ENCODE data around the gene KLK15.

Gene KLK15

DNA sequence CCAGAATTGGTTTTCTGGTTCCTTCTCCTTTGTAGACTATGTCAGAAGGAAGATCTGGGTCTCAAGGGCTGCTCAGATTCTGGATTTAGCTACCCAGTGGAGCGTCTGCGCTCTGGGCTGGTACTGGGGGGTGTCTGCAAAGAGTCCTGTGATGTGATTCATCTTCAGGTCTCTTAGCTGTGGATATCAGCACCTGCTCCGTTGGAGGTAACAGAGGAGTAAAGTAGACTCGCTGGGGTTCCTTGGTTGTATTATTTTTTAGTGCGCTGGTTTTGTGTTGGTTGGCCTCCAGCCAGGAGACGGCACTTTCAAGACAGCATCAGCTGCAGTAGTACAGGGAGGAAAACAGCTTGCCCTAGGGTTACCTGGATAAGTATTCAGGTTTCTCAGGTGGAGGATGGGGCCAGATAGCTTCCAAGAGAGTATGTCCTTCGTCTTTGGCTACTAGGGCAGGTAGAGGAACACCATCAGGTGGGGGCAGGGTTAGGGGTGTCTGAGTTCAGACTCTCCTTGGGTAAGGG lies 10.4 kb upstream of the KLK15 start:
- DNase-seq (ENCODE audit: low read depth in 2 of 2, low spot score in 1 of 2), result no peak

GRCh38 chr19:50843205-50843604 lies 9.8 kb upstream of the KLK15 start:
- DNase-seq (ENCODE audit: low read depth in 2 of 2, low spot score in 1 of 2), result no peak

- DNase-seq (ENCODE audit: low read depth in 2 of 2, low spot score in 1 of 2), result no peak
These were observed 8.8 kb upstream of the KLK15 start for GRCh38 chr19:50842130-50842529.

DNA sequence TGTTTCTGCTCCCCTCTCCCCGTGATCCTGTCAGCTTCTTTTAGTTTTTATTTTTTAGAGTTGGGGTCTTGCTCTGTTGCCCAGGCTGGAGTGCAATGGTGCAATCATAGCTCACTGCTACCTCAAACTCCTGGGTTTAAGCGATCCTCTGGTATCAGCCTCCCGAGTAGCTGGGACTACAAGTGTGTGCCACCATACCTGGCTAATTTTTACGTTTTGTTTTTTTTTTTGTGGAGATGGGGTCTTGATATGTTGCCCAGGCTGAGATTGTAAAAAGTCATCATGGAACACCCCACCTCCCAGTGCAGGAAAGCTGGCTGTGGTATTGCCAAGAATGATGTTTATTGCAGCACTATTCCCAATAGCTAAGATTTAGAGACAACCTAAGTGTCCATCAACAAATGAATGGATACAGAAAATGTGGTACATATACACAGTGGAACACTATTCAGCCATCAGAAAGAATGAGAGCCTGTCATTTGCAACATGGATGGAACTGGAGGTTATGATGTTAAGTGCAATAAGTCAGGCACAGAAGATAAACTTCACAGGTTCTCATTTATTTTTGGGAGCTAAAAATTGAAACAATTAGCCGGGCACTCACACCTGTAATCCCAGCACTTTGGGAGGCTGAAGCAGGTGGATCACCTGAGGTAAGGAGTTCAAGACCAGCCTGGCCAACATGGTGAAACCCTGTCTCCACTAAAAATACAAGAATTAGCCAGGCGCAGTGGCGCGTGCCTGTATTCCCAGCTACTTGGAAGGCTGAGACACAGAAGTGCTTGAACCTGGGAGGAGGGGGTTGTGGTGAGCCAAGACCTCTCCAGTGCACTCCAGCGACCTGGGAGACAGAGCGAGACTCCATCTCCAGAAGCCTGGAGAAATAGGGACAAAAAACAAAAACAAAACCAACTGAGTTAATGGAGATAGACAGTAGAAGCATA lies 6.6 kb upstream of the KLK15 start:
- DNase-seq (ENCODE audit: low read depth in 2 of 2, low spot score in 1 of 2), result no peak

- DNase-seq (ENCODE audit: low read depth in 2 of 2, low spot score in 1 of 2), result no peak
These were observed 4.9 kb upstream of the KLK15 start for GRCh38 chr19:50838239-50838638.

DNA sequence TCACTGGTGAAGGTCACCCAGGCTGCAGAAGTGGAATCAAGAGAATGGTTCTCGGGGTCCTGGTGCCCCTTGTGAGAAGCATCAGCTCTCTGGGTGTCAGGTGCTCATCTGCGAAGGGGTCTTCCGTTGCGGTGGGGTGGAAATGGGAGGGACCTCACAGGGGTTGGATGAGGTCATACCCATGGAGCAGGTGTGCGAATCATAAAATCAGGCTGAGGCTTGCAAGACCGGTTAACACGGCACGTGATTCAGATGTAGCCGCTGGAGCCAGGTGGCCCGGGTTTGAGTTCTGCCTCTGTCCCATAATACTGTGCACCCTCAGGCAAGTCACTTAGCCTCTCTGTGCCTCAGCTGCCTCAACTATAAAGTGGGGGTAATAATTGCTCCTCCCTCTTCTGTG lies 3.9 kb upstream of the KLK15 start:
- no peak for DNase-seq (ENCODE audit: low read depth in 2 of 2, low spot score in 1 of 2)

DNA sequence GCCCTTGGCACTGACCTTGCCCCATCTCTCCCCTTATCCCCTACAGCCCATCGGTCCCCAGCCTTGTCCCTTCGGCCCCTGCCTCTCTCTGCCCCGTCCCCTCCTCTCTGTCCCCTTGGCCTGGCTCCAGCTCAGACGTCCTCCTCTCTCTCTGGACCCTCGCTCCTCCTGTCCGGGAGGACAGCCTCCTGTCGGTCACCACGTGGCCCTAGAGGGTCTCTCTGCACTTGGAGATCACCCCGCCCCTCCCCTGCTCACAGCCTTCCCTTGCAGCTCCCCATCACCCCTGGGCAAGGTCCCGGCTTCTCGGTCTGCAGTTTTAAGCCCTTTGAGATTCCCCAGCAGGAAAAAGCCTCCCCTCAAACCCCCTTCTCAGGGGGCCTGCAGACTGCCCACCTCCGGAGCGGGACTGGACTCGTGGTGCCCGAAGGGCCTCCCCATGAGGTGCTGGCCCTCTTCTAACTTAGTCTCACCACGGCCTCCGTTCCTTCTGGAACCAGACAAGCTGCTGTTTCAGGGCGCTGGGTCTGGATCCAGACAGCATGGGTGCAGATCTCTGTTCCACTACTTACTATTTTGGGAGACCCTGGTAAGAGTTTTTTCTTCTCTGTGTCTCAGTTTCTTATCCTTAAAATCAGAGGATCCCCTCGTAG lies 3.3 kb upstream of the KLK15 start:
- no peak for DNase-seq (ENCODE audit: low read depth in 2 of 2, low spot score in 1 of 2)

DNA sequence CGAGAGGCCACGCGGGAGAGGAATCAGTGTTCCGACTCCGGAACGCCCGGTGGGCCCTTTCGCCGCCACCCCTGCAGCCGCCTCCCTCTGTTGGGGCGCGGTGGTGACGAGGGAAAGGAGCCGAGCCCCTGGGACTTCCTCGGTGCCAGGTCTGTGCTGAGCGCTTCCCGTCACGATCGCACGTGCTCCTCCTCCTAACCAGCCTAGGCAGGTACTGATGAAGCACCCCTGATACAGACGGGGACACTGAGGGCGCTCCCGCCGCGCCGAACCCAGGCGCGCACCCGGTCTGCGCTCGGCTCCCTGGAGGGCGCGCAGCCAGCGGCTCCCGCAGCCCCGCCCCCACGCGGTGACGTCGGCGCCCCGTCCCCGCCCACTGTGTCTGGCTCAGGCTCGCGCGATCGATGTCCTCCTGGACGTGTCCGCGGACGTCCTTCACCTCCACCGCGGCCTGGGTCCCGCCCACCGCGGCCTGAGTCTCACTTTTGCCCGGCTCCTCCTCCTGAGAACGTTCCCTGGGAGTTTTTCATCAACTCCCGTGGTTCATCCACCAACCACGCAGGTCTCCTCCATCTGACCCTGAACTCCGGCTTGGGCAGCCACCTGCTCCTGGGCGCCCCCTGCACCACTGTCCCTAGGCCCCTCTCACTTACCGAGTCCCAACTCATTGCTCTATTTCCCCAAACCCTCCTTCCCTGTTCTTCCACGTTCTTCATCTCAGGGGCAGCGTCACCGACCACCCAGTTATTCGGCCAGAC lies 2.6 kb upstream of the KLK15 start:
- peak in 1 of 2 donors; percentile 26 for DNase-seq (ENCODE audit: low read depth in 2 of 2, low spot score in 1 of 2)

DNA sequence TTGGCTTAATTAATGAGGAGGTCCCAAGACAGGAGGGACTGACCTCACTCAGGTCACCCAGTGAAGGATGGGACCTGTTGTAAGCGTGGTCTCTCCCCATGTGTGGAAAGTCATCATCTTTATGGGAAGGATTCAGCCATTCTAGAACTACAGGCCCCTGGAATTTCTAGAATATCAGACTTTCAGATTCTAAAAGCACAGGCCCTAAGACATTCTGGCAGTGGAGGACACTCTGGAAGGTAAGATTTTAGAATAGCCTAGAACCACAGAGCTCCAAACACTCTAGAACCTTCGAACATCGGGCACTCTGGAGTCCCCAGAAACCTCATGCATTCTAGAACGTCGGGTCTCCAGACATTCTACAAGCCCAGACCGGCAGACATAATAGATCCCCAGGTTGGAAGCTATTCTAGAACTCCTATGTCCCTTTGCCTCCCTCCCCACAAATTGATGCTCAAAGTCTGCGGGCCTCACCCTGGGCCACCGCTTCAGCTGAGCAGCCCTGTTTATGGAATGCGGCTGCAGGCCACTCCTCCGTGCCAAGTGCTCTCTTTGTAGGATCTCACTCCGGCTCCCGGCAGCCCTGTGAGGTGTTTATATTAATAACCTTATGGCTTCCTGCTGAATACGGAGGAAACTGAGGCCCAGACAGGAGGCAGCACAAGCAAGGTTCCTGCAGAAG lies 1.9 kb upstream of the KLK15 start:
- no peak for DNase-seq (ENCODE audit: low read depth in 2 of 2, low spot score in 1 of 2)

DNA sequence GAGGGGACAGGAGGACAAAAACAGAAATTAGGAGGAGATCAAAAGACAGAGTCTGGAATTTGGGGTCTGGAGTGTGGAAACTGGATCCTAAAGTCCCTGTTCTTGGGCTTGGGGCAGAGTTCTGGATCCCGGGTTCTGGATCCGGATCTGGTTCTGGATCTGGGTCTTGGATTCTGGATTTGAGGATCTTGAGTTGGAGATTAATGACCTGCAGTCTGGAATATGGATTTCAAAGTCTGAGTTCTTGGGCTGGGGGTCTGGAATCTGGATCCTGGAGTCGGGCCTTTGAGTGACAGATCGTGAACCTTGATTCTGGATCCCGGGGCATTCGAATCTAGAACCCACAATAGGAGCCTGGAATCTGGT lies 411 bp upstream of the KLK15 start:
- DNase-seq (ENCODE audit: low read depth in 2 of 2, low spot score in 1 of 2), result no peak

DNA sequence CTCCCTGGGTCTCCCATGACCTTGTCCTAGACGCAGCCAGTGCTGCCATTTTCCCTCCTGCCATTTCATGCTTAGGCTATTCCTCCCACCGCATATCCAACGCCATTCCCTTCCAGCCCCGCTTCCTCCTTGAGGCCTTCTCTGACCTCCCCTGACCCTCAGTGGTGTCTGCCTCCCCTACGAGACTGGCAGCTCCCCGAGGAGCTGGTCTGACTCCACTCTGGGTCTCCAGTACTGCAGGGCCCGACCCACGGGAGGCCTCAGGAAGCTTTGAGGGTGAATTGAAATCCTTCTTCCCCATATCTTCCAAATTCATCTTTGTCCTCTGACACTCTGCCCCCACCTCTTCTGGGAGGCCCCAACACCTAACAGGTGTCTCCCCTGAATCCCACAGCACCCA lies 708 bp downstream of the KLK15 start:
- no peak for DNase-seq (ENCODE audit: low read depth in 2 of 2, low spot score in 1 of 2)

DNA sequence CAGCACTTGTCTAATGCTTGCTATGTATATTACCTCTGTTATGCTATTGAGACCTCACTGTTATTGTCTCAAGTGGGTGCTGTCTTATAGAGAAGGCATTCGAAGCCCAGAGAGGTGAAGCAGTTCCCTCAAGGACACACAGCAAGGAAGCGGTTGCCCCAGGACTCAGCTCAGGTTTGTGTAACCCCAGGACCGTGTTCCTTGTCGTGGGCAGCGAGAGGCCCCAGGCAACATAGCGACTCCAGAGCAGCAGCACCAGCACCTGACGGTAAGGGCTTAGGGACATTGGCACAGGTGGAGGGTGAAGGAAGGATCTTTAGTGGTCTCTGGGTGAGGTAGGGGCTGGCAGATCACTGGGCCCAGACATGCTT lies 2.4 kb downstream of the KLK15 start:
- DNase-seq (ENCODE audit: low read depth in 2 of 2, low spot score in 1 of 2), result no peak

DNA sequence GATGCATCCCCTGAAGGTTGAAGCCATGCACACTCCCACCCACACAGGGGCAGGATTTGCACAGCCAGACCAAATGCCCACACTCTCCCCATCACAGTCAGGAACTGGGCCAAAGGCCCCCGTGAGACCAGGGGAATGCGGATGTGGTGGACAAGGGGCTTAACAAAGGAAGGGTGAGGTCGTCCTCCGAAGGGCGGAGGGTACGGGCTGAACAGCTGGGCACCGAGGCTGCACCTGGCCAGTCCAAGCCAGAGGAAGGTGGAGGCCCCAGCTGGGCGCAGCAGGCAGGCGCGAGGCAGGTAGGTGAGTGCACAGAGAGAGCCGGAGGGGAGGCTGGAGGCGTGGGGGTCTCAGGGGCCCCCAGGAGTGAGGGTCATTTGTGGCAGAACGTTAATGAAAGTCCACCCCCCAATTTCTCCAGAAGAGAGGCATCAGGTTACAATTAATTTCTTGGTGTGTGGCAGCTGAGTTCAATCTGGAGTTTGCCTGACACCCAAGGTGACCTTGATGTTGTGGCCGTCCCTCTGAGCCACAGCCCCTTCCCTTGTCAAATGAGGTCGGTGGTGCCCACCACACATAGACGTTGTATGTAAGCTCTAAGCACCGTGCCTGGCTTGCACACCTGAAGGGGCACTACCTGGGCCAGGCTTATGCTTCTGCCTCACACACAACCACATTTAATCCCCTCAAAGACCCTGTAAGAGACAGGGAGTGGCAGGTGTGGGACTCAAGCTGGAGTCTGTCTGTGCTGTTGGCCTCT lies 2.9 kb downstream of the KLK15 start:
- no peak for DNase-seq (ENCODE audit: low read depth in 2 of 2, low spot score in 1 of 2)

DNA sequence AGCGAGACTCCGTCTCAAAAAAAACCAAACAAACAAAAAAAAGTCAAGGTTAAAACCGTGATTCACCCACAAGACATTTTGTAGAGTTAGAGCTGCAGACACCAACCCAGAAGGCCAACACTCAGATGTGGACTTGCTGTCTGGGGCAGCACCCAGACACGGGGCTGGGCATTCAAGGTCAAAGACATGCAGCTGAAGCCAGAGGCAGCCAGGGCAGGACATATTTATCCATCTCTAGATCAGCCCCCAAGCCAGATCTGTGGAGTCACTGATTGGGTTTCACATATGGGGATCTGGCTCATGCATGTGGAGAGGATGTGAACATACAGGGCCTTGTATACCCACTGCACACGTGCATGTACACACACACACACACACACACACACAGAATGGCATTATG lies 3.6 kb downstream of the KLK15 start:
- no peak for DNase-seq (ENCODE audit: low read depth in 2 of 2, low spot score in 1 of 2)

- DNase-seq (ENCODE audit: low read depth in 2 of 2, low spot score in 1 of 2), result no peak
These were observed 5.9 kb downstream of the KLK15 start for GRCh38 chr19:50827476-50827875.

GRCh38 chr19:50826492-50827240 lies 6.7 kb downstream of the KLK15 start:
- no peak for DNase-seq (ENCODE audit: low read depth in 2 of 2, low spot score in 1 of 2)

- DNase-seq (ENCODE audit: low read depth in 2 of 2, low spot score in 1 of 2), result no peak
These were observed 9.9 kb downstream of the KLK15 start, which contains the start of gene KLK1 for GRCh38 chr19:50823389-50824042. KLK1 (minus strand) TSS chr19:50823787; CDS start chr19:50823748, 39 bp downstream.

GRCh38 chr19:50822661-50823208 lies 10.6 kb downstream of the KLK15 start:
- no peak for DNase-seq (ENCODE audit: low read depth in 2 of 2, low spot score in 1 of 2)

GRCh38 chr19:50821622-50822021 lies 11.8 kb downstream of the KLK15 start:
- no peak for DNase-seq (ENCODE audit: low read depth in 2 of 2, low spot score in 1 of 2)
